Neutrophil (primary cell): ENCODE measurements around the gene RRM1.

ENCODE experiments used
- H3K27ac ChIP-seq: fragments of 200-600 bp; sonication (generic); 2 replicates; pipeline ENCODE4 v1.5.1; 2016; ENCODE audit warnings: mild to moderate bottlenecking, moderate library complexity
- H3K27me3 ChIP-seq: fragments of 200-600 bp; sonication (generic); 2 replicates; pipeline ENCODE4 v1.6.0; 2016; ENCODE audit warnings: mild to moderate bottlenecking
- H3K36me3 ChIP-seq: fragments of 200-600 bp; sonication (generic); 2 replicates; pipeline ENCODE4 v1.5.1; 2017
- H3K4me1 ChIP-seq, 2 experiments: fragments of 200-600 bp in 1 of 2; sonication (generic) in 1 of 2; 1 replicate in 1 of 2; 2 replicates in 1 of 2; pipeline versions ENCODE4 v1.5.1 to v1.6.1; 2013 to 2016; ENCODE audit warnings: low read depth in 1 of 2, low read length in 1 of 2, mild to moderate bottlenecking in 1 of 2, moderate library complexity in 1 of 2; ENCODE audit not compliant: control insufficient read depth in 1 of 2, insufficient read depth in 1 of 2
- H3K4me3 ChIP-seq, 2 experiments: fragments of 200-600 bp in 1 of 2; sonication (generic) in 1 of 2; 1 replicate in 1 of 2; 2 replicates in 1 of 2; pipeline ENCODE4 v1.5.1; 2013 to 2016; ENCODE audit warnings: low read depth in 1 of 2, low read length in 1 of 2, mild to moderate bottlenecking in 1 of 2, moderate library complexity in 1 of 2
- H3K9me3 ChIP-seq: fragments of 200-600 bp; sonication (generic); 2 replicates; pipeline ENCODE4 v1.5.1; 2016
- CTCF ChIP-seq: fragments of 200-600 bp; sonication (generic); IDR thresholded peaks from 2 replicates; pipeline ENCODE4 v1.5.1; 2016; ENCODE audit warnings: antibody characterized with exemption

The RRM1 gene

GRCh38 chr11:4178813-4179662 lies 84.4 kb downstream of the RRM1 start:
- no peak for TF ChIP-seq CTCF
- no peaks in the 10 kb centered on the region for H3K27me3 ChIP-seq
- H3K27ac ChIP-seq = no peak overlapping the region
- H3K4me1 ChIP-seq = no peaks in the 10 kb centered on the region
- H3K36me3 ChIP-seq = no peaks in the 10 kb centered on the region
- H3K9me3 ChIP-seq = no peaks in the 10 kb centered on the region
- no peak overlapping the region for H3K4me3 ChIP-seq

DNA sequence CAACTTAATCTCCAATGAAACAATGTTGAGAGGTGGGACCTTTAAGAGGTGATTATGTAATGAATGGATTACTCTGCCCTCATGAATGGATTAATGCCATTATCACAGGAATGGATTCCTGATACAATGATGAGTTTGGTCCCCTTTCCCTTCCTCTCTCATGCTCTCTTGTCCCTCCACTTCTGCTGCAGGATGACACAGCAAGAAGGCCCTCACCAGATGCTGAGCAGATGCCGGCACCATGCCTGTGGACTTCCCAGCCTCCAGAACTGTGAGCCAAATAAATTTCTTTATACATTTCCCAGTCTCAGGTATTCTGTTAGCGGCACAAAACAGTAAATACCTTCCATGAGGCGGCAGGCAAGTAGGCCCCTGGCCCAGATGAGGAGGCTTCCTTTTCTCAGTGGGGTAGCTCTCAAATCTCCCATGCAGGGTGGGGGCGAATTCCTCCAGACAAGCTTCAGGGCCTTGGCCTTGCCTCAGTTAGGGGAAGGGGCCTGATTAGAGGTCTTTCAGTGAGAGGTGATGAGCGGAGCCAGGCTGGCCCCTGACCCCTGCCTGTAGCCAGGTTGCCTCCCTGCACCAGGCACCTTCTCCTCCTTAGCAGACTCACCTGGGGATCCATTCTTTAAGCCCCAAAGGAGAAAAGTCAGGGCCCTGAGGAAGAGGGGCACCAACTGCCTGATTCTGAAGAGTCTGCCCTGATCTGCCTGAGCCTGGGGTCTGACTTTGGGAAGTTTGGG lies 86.0 kb downstream of the RRM1 start:
- TF ChIP-seq CTCF = no peak
- H3K36me3 ChIP-seq = no peaks in the 10 kb centered on the region
- no peaks in the 10 kb centered on the region for H3K4me1 ChIP-seq
- no peaks in the 10 kb centered on the region for H3K9me3 ChIP-seq
- H3K27me3 ChIP-seq = peaks cover 4% of the 10 kb centered on the region
- H3K27ac ChIP-seq = no peak overlapping the region
- no peak overlapping the region for H3K4me3 ChIP-seq

GRCh38 chr11:4181782-4182721 lies 87.5 kb downstream of the RRM1 start:
- H3K4me3 ChIP-seq = no peak overlapping the region
- peaks cover 3 to 4% of the 10 kb centered on the region in 2 experiments for H3K4me1 ChIP-seq
- no peak overlapping the region for H3K27ac ChIP-seq
- H3K9me3 ChIP-seq = no peaks in the 10 kb centered on the region
- H3K36me3 ChIP-seq = no peaks in the 10 kb centered on the region
- peaks cover 18% of the 10 kb centered on the region for H3K27me3 ChIP-seq
- TF ChIP-seq CTCF = no peak

DNA sequence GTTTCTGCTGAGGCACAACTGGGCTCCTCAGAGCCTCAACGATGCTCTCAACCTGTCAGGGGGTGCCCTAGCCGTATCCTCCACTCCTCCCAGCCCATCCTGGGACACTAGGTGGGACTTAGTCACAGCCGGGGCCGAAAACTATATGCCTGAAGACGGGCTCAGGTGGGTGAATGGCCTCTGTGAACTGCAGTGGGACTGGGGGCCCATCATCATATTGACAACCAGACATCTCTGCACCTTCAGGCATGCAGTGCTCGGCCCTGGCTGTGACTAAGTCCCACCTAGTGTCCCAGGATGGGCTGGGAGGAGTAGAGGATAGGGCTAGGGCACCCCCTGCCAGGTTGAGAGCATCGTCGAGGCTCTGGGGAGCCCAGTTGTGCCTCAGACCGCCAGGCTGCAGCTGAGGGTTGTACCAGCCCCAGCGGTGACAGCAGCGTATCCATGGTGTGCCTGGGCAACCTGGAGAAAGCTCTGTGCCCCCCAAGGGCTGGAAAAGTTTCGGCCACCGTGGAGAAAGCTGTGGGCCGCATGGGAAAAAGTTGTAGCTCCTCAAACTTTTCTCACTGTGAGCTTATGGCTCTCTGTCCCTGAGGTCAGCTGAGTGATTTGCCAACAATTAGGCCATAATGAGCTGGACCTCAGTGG lies 88.9 kb downstream of the RRM1 start:
- TF ChIP-seq CTCF = no peak
- H3K9me3 ChIP-seq = no peaks in the 10 kb centered on the region
- peaks cover 33% of the 10 kb centered on the region for H3K27me3 ChIP-seq
- peaks cover 7 to 11% of the 10 kb centered on the region in 2 experiments for H3K4me1 ChIP-seq
- no peaks in the 10 kb centered on the region for H3K36me3 ChIP-seq
- H3K27ac ChIP-seq = no peak overlapping the region
- no peak overlapping the region for H3K4me3 ChIP-seq
